ENCODE results near the gene FAM13A.

FAM13A gene

DNA sequence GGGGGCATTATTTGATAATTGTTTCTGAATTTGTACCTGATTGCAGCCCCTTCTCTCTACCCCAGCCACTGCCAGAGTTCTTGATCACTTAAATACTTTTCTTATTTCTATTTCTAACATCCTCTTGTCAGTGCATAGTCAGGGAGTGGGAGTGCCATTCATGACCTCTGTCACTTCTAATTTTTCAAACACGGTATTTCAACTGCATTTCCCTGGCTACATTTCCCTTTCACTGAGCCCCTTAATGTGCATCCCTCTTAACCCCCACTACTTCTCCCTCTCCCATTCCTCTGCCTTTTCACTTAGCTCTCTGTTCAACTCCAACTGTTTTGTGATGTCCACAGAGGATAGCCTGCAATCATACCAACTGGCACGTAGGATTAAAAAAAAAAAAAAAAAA, 231.1 kb downstream of the FAM13A start:
- no peak for DNase-seq (ENCODE audit: extremely low read depth, insufficient read length)
- no peak overlapping the region for H3K4me3 ChIP-seq (replicated peaks; ENCODE audit: low read depth, low read length)
- TF ChIP-seq, protein P1, sequence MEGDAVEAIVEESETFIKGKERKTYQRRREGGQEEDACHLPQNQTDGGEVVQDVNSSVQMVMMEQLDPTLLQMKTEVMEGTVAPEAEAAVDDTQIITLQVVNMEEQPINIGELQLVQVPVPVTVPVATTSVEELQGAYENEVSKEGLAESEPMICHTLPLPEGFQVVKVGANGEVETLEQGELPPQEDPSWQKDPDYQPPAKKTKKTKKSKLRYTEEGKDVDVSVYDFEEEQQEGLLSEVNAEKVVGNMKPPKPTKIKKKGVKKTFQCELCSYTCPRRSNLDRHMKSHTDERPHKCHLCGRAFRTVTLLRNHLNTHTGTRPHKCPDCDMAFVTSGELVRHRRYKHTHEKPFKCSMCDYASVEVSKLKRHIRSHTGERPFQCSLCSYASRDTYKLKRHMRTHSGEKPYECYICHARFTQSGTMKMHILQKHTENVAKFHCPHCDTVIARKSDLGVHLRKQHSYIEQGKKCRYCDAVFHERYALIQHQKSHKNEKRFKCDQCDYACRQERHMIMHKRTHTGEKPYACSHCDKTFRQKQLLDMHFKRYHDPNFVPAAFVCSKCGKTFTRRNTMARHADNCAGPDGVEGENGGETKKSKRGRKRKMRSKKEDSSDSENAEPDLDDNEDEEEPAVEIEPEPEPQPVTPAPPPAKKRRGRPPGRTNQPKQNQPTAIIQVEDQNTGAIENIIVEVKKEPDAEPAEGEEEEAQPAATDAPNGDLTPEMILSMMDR (IDR thresholded peaks at IDR 0.05; ENCODE audit: insufficient read depth, low read length, poor library complexity, severe bottlenecking) = no peak
- no peaks in the 10 kb centered on the region for H3K36me3 ChIP-seq (ENCODE audit: control insufficient read depth, insufficient read depth, low read length)
- no peaks in the 10 kb centered on the region; the same call in none of the 2 replicates for H3K27me3 ChIP-seq (replicated peaks; ENCODE audit: control insufficient read depth, insufficient read depth, low read length)

DNA sequence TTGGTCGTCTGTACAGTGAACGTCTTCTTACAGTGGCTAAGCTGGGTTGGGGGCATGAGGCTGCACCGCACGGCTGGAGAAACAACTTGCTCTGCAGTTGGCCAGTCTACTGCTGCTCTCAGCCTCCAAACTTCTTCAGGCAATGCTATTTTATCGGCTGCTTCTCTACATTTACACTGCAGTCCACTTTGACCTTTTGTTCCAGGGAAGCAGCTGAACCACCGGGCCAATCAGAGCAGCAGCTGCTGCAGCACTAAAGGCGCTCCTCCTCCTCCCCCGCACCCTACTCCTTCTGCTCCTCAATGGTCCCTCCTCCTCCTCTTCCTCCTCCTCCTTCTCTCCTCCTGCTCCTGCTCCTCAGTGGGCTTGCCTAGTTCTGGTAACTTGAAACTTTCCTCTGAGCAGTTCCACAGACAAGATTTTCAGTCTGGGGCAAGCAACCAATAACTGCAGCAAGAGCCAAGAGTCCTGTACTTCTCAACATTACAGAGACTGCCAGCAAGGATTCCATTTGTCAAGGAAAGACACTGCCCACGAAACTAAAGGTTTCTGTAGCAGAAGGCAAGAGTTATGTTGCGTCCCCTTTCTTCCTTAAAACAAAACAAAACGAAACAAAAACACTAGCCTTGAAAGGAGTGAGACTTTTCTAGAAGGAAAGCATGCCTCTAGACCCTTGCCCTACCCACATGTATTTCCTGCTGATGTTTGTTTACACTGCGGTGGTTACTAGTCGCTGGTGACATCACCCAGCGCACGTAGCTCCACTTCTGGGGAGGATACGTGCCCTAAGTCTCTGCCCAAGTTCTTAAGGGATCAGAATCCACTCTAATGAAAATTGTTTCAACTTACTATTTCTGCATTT, 233.7 kb downstream of the FAM13A start:
- Histone ChIP-seq H3K27me3 (replicated peaks; ENCODE audit: control insufficient read depth, insufficient read depth, low read length) (no peaks in the 10 kb centered on the region; the same call in none of the 2 replicates), H3K4me3 (replicated peaks; ENCODE audit: low read depth, low read length) (peak overlapping the region; percentile 50), H3K36me3 (ENCODE audit: control insufficient read depth, insufficient read depth, low read length) (no peaks in the 10 kb centered on the region)
- peak; percentile 13 for DNase-seq (ENCODE audit: extremely low read depth, insufficient read length)
- TF ChIP-seq, protein P1 (IDR thresholded peaks at IDR 0.05; ENCODE audit: insufficient read depth, low read length, poor library complexity, severe bottlenecking) = no peak

DNA sequence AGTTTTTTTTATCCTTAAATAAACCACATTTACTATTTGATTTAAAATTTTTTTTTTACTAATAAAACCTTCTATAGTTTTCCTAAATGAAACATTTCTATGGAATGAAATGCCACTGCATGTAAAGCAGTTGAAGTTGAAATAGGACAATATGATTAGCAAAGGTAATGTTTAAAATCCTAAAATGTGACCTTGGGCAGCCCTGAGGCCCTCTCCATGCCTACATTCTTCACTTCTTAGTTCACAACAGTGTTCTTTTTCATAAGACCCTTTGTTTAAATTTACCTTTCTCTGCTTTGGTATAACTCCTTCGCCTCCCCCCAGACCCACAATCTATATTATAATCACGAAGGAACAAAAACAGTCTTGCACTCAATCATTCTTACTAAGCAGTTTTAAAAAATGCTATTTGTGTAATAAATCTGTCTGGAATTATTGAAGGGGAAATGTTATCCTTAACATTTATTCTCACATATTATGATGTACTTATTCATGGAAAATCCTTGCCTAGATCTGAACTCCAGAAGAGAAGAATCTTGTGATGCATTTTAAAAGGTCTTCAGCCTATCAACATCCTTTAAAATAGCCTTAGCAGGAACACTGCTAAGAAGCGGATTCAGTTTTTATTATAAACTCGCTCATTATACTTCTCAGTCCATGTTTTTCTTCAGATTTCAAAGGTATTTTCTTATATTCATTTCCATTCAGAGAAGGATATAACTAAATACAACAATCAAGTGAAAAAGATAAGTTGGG, 234.8 kb downstream of the FAM13A start:
- Histone ChIP-seq H3K4me3 (replicated peaks; ENCODE audit: low read depth, low read length) (no peak overlapping the region), H3K36me3 (ENCODE audit: control insufficient read depth, insufficient read depth, low read length) (no peaks in the 10 kb centered on the region), H3K27me3 (replicated peaks; ENCODE audit: control insufficient read depth, insufficient read depth, low read length) (no peaks in the 10 kb centered on the region; the same call in none of the 2 replicates)
- no peak for DNase-seq (ENCODE audit: extremely low read depth, insufficient read length)
- TF ChIP-seq, protein P1 (IDR thresholded peaks at IDR 0.05; ENCODE audit: insufficient read depth, low read length, poor library complexity, severe bottlenecking) = no peak

DNA sequence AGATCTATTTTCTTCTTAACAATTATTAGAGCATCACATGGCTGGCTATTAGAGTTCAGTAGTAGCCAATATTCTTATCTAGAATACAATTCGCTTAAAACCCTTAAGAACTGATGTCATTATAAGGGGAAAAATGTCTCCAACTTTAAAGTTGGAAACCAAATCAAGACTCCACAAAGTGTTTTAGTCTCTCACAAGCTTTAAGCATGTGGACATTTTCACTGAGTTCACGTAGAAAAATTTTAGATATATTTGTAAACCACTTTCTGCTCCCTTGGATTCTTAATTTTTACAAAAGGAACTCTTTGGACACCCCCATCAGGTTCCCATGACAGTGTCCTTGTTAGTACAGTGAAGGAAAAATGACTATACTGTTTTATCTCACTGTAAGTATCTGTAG, 235.5 kb downstream of the FAM13A start:
- H3K4me3 ChIP-seq (replicated peaks; ENCODE audit: low read depth, low read length) = no peak overlapping the region
- no peak for DNase-seq (ENCODE audit: extremely low read depth, insufficient read length)

DNA sequence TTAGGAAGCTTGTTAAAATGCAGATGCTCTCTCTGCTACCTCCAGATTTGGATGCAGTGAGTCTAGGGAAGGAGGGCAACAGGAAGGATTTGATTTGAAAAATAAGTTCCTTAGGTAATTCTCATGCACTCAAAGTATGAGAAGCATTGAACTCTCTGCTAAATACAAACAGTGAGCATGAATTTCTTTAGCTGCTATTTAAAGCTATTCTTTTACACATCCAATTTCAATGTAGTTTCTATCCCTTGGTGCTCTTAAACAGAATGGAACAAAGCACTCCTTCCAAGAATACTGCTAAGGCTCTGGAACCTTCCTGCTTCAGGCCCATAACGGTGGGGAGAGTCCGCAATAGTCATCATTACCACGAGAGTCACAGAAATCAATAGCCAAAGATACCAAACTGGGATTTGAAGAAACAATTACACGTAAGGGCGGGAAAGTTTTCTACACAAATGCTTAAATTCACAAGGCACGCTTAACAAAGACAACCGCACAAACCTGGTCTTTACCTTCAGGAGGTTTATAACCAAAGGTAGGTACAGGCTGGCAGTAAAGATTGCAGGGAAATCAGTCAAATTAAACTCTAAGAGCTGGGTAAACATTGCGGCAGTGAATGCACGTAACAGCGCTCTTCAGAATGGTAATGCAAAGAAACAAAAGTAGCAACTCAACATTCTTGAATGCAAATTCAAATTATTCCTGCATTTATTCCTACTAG, 236.1 kb downstream of the FAM13A start:
- Histone ChIP-seq H3K4me3 (replicated peaks; ENCODE audit: low read depth, low read length) (no peak overlapping the region), H3K36me3 (ENCODE audit: control insufficient read depth, insufficient read depth, low read length) (no peaks in the 10 kb centered on the region), H3K27me3 (replicated peaks; ENCODE audit: control insufficient read depth, insufficient read depth, low read length) (no peaks in the 10 kb centered on the region; the same call in none of the 2 replicates)
- DNase-seq (ENCODE audit: extremely low read depth, insufficient read length) = no peak
- TF ChIP-seq, protein P1 (IDR thresholded peaks at IDR 0.05; ENCODE audit: insufficient read depth, low read length, poor library complexity, severe bottlenecking) = no peak

More for the DNA sequence above, 235.5 kb downstream of the FAM13A start:
- no peaks in the 10 kb centered on the region for H3K36me3 ChIP-seq (ENCODE audit: control insufficient read depth, insufficient read depth, low read length)
- H3K27me3 ChIP-seq (replicated peaks; ENCODE audit: control insufficient read depth, insufficient read depth, low read length) = no peaks in the 10 kb centered on the region; the same call in none of the 2 replicates
- TF ChIP-seq, protein P1 (IDR thresholded peaks at IDR 0.05; ENCODE audit: insufficient read depth, low read length, poor library complexity, severe bottlenecking) = no peak

Measured in GM06990 (cell line).